ENCODE results near the gene ARHGAP12.
A peak's percentile ranks its signal among the peaks of the same experiment; 100 is the strongest.

ARHGAP12 gene

GRCh38 chr10:31927884-31928548 lies 615 bp downstream of the ARHGAP12 start:
- DNase-seq, result peak in 40 of 42 donors; percentile 9 to 74 (median 42)
- intact Hi-C loops (cut with DNase I), result loop anchor here (5.0 to 10.0 kb wide), 2 partner anchors 63 to 129 kb away; partner anchors contain the start of gene KIF5B

- DNase-seq, result no peak
- intact Hi-C loops (cut with DNase I), result loop anchor here (5.0 to 10.0 kb wide), 2 partner anchors 63 to 130 kb away; partner anchors contain the start of gene KIF5B
Measured at GRCh38 chr10:31927565-31927883, 1.1 kb downstream of the ARHGAP12 start.

- DNase-seq, result peak in 1 of 42 donors; percentile 7
Measured at GRCh38 chr10:31926765-31927564, 1.7 kb downstream of the ARHGAP12 start.

GRCh38 chr10:31926160-31926559 lies 2.5 kb downstream of the ARHGAP12 start:
- no peak for DNase-seq
- intact Hi-C loops (cut with DNase I), result loop anchor here (5.0 to 10.0 kb wide), 2 partner anchors 61 to 131 kb away; partner anchors contain the start of gene KIF5B

More at GRCh38 chr10:31926765-31927564, 1.7 kb downstream of the ARHGAP12 start:
- intact Hi-C loops (cut with DNase I), result loop anchor here (5.0 to 10.0 kb wide), 2 partner anchors 62 to 130 kb away; partner anchors contain the start of gene KIF5B

- intact Hi-C loops (cut with DNase I), result loop anchor here (5.0 to 10.0 kb wide), 2 partner anchors 60 to 132 kb away; partner anchors contain the start of gene KIF5B
Measured at GRCh38 chr10:31924833-31925232, 3.8 kb downstream of the ARHGAP12 start.

GRCh38 chr10:31923389-31923788 lies 5.2 kb downstream of the ARHGAP12 start:
- DNase-seq, result no peak
- intact Hi-C loops (cut with DNase I), result loop anchor here (10.0 kb wide), 1 partner anchor 59 kb away; no protein-coding TSS in a partner anchor

More at GRCh38 chr10:31924833-31925232, 3.8 kb downstream of the ARHGAP12 start:
- no peak for DNase-seq

GRCh38 chr10:31921031-31921430 lies 7.6 kb downstream of the ARHGAP12 start:
- no peak for DNase-seq
- intact Hi-C loops (cut with DNase I), result loop anchor here (10.0 kb wide), 1 partner anchor 56 kb away; no protein-coding TSS in a partner anchor

- intact Hi-C loops (cut with DNase I), result loop anchor here (10.0 kb wide), 1 partner anchor 56 kb away; no protein-coding TSS in a partner anchor
- DNase-seq, result no peak
Measured at GRCh38 chr10:31920538-31920937, 8.1 kb downstream of the ARHGAP12 start.

- DNase-seq, result no peak
- intact Hi-C loops (cut with DNase I), result no loop called here
Measured at GRCh38 chr10:31918671-31919409, 9.8 kb downstream of the ARHGAP12 start.

GRCh38 chr10:31914370-31914769 lies 14.3 kb downstream of the ARHGAP12 start:
- no peak for DNase-seq
- intact Hi-C loops (cut with DNase I), result no loop called here

GRCh38 chr10:31912898-31913850 lies 15.5 kb downstream of the ARHGAP12 start:
- intact Hi-C loops (cut with DNase I), result no loop called here
- DNase-seq, result no peak

- intact Hi-C loops (cut with DNase I), result no loop called here
- DNase-seq, result no peak
Measured at GRCh38 chr10:31912289-31912688, 16.3 kb downstream of the ARHGAP12 start.

GRCh38 chr10:31910016-31910415 lies 18.6 kb downstream of the ARHGAP12 start:
- intact Hi-C loops (cut with DNase I), result no loop called here
- DNase-seq, result no peak

GRCh38 chr10:31908157-31908556 lies 20.5 kb downstream of the ARHGAP12 start:
- intact Hi-C loops (cut with DNase I), result no loop called here
- DNase-seq, result no peak

GRCh38 chr10:31906039-31906438 lies 22.6 kb downstream of the ARHGAP12 start:
- intact Hi-C loops (cut with DNase I), result no loop called here
- no peak for DNase-seq

GRCh38 chr10:31905586-31905985 lies 23.0 kb downstream of the ARHGAP12 start:
- intact Hi-C loops (cut with DNase I), result no loop called here
- no peak for DNase-seq

GRCh38 chr10:31902625-31903024 lies 26.0 kb downstream of the ARHGAP12 start:
- intact Hi-C loops (cut with DNase I), result no loop called here
- no peak for DNase-seq

- no peak for DNase-seq
- intact Hi-C loops (cut with DNase I), result no loop called here
Measured at GRCh38 chr10:31897506-31897905, 31.1 kb downstream of the ARHGAP12 start.
